MG63 (cell line): ENCODE results near the gene PADI2. TPM values are rescaled to one million over a fixed set of nuclear protein-coding genes. Genes with fewer than 3 reads are reported as not detected.

Experiments
- DNase-seq: peaks from one replicate; pipeline ENCODE4 v3.0.0-alpha.2; 2020
- H3K27me3 ChIP-seq: fragments of 250-450 bp; sonication (Bioruptor Pico); 2 replicates; pipeline ENCODE4 v1.5.1; 2020; ENCODE audit warnings: mild to moderate bottlenecking, moderate library complexity
- H3K36me3 ChIP-seq: fragments of 250-450 bp; sonication (Bioruptor Pico); 2 replicates; pipeline ENCODE4 v1.5.1; 2020; ENCODE audit warnings: mild to moderate bottlenecking, moderate library complexity
- H3K4me3 ChIP-seq: fragments of 250-450 bp; sonication (Bioruptor Pico); 2 replicates; pipeline ENCODE4 v1.5.1; 2020; ENCODE audit warnings: mild to moderate bottlenecking, moderate library complexity
- H3K9me3 ChIP-seq: fragments of 250-450 bp; sonication (Bioruptor Pico); 2 replicates; pipeline ENCODE4 v1.5.1; 2020; ENCODE audit warnings: mild to moderate bottlenecking, moderate library complexity
- total RNA-seq: library from RNA; depleted of rRNA; stranded (reverse); fragments of >200 nt; shearing (Covaris generic); gene quantifications from 2 replicates; pipeline ENCODE4 v1.2.3, GENCODE V29; 2014; ENCODE audit warnings: low replicate concordance

The PADI2 gene
- total RNA-seq, 1 experiment from 2014 or later: not detected

DNA sequence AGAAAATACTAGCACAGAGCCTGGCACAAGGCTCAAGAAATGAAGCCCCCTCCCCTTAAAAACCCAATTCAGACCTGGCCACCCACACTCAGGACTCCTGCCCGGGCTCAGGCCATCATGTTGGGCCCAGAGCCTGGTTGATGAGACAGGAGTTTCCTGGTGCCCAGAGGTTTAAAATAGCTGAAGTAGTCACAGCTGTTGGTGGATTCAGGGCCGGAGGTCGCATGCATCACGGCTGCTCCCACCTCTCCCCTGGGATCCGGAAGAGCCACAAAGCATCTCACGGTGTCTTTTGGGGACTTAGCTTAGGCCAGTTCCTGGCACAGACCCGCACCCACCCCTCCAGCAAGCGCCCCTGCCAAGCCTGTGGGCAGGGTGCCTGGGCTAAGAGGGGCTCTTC is 2.6 kb upstream of the PADI2 start:
- Histone ChIP-seq H3K36me3 (no peaks in the 10 kb centered on the region), H3K4me3 (no peak overlapping the region), H3K27me3 (no peaks in the 10 kb centered on the region), H3K9me3 (no peaks in the 10 kb centered on the region)
- peak; percentile 29 for DNase-seq

DNA sequence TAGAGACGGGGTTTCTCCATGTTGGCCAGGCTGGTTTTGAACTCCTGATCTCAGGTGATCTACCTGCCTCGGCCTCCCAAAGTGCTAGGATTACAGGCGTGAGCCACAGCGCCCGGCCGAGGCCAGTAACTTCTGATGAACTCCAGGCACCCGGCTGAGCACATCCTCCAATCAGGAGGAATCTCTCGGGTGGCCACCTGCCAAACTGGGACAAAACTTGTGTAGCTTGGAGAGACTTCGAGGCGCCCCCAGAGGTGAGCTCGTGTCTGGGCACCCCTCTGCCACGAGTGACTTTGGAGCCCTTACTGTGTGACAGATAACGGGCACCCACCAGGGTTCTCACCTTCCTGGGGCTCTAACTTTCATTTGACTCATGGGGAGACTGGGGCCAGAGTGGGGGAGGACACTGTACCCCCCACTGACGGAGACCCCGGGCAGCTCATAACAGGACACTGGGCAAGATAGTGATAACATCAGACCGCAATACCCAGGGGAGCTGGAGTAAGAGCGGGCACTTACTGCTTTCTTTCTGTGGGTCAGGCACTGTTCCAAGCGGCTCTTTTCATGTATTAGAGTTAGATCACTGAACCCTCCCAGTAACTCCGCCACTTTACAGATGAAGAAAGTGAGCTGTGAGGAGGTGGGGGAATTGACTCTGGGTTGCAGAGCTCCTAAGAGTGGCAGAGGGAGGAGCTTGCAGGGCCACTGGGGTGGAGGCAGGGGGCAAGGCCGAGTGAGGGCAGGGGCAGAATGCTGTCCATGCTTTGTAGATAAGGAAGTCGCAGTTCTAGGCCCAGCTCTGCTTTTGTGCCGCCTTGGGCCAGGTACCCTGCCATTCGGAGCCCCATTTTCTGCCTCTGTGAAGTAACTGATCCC is 1.9 kb upstream of the PADI2 start:
- no peak for DNase-seq
- no peaks in the 10 kb centered on the region for H3K9me3 ChIP-seq
- no peaks in the 10 kb centered on the region for H3K36me3 ChIP-seq
- H3K27me3 ChIP-seq: no peaks in the 10 kb centered on the region
- no peak overlapping the region for H3K4me3 ChIP-seq

DNA sequence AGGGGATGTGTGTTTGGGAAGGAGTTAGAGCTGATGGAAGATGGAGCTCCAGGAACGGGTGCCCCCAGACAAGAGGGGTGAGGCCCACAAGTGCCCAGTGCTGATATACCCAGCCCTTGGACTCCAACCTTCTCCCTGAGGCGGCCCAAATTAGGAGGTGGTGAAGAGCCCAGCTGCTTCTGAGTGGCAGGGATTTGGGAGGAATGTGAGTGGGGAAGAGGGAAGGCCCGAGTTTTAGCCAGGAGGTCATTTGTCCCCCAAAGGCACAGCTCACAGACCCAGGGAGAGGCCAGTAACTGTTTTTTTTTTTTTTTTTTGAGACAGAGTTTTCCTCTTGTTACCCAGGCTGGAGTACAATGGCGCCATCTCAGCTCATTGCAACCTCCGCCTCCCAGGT is 1.2 kb upstream of the PADI2 start:
- no peak overlapping the region for H3K4me3 ChIP-seq
- no peaks in the 10 kb centered on the region for H3K9me3 ChIP-seq
- H3K36me3 ChIP-seq: no peaks in the 10 kb centered on the region
- no peak for DNase-seq
- no peaks in the 10 kb centered on the region for H3K27me3 ChIP-seq

DNA sequence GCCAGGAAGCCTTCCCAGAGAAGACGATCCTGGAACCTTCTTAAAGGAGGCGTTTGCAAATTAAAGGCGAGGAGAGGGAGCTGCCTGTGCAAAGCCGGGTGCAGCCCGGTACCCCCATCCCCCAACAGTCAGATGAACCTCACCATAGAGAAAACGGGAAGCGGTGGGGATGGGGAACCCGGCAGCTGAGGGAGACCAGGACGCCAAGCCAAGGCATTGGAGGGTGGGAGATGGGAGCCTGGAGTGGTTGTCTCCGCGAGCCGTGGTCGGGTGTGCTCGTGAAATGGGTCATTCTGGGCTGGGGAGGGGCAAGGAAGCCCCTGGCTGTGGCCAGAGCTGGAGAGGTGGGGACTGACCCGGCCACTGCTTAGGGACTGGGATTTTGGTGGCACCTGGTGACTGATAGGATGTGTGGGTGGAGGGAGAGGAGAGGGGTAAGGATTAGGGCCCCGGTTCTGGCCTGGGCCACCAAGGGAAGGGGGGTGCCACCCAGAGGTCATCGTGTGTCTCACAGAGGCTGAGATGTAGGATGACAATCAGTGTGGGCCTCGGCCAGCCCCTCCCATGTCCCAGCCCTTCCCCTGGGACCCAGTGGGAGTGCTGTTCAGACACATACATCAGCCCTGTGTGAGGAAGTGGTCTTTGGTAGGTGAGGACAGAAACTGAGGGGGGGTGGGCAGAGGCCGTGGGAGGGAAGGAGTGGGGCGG is 676 bp upstream of the PADI2 start:
- Histone ChIP-seq H3K36me3 (no peaks in the 10 kb centered on the region), H3K27me3 (no peaks in the 10 kb centered on the region), H3K9me3 (no peaks in the 10 kb centered on the region), H3K4me3 (no peak overlapping the region)
- DNase-seq: no peak

DNA sequence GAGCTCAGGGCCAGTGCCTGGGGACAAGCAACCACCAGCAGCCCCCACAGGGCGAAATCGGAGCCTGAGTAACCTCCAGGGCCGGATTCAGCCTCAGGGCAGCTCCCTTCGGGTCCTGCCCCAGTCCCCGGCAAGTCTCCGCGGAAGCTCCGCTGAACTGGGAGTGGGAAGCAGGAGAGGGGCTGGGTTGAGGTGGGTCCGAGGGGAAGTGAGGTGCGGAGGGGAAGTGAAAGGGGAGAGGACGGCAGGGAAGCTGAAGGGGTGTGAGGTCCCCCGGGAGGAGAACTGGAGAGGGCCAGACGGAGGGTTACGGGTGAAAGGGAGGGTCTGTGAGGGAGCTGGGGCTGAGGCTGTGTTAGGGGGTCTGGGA is 560 bp downstream of the PADI2 start:
- Histone ChIP-seq H3K27me3 (no peaks in the 10 kb centered on the region), H3K36me3 (no peaks in the 10 kb centered on the region)
- no peak for DNase-seq

DNA sequence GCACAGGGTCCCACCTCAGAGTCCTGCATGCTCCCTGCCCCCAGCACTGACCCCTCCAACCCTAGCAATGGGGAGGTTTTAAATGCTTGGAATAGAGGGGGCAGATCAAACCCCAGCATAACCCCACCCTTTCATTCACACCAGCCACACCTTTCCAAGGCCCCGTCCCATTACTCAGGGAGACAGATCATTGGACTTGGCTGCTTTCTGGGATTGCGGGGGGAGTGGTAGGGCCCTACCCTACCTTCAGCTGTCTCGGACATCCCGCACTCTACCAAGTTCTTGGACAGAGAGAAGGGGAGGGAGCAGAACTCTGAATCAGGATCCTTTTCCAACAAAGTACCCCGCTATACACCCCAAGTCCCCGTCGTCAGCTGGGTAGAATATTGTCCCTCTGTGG is 983 bp downstream of the PADI2 start:
- Histone ChIP-seq H3K4me3 (no peak overlapping the region), H3K9me3 (no peaks in the 10 kb centered on the region), H3K27me3 (no peaks in the 10 kb centered on the region), H3K36me3 (no peaks in the 10 kb centered on the region)
- no peak for DNase-seq

More for the DNA sequence above, 560 bp downstream of the PADI2 start:
- no peaks in the 10 kb centered on the region for H3K9me3 ChIP-seq
- H3K4me3 ChIP-seq: no peak overlapping the region

DNA sequence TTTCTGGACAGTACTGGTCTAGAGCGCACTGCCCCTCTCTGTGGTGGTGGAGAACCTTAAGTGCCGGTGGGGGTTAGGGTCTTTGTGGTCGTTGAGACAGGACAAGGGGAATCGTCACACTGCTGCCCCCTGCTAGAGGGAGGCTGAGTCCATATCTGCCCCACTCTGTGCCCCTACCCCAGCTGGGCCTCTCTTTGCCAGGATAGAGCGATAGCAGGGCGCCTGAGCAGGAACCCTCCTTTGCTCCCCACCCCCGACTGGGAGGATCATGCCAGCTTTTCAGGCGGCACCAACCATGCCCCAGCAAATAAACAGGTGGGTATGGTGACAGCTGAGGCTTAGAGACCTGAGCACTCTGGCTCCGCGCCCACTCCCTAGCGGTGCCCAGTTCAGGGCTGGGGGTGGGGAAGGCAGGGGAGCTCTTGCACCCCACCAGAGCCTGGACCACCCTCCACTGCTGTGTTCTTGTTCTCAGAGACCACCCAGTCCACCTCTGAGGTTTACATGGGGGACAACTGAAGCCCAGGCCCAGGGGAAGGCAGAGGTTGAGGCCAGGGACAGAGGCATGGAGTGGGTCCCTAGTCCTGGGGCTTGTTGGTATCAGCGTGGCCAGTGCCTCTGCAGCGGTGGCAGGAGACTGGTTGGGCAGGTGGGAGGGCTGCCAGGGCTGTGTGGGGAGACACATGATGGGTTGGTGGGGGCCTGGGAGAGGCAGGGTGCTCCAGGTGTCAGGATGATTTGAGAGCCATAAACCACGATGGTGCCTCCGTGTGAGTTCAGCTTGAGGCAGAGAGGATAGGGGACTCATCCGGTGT is 1.6 kb downstream of the PADI2 start:
- no peaks in the 10 kb centered on the region for H3K9me3 ChIP-seq
- no peaks in the 10 kb centered on the region for H3K36me3 ChIP-seq
- no peak overlapping the region for H3K4me3 ChIP-seq
- H3K27me3 ChIP-seq: no peaks in the 10 kb centered on the region
- DNase-seq: no peak

DNA sequence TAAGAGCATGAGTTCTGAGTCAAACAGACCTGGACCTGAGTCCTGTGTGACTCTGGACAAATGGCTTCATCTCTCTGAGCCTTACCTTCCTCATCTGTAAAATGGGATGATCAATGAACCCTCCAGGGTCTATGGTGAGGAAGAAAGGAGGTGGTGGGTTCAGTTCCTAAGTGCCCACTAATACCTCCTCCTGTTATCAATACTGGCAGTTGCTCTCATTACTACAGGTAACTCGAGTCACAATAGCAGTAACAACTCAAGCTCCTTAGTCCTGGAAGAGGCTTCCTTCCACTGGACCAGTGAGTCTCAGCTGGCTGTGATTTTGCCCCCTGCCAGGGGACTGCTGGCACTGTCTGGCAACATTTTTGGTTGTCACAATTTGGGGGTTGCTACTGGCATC is 2.6 kb downstream of the PADI2 start:
- no peak for DNase-seq
- Histone ChIP-seq H3K4me3 (no peak overlapping the region), H3K9me3 (no peaks in the 10 kb centered on the region), H3K36me3 (no peaks in the 10 kb centered on the region), H3K27me3 (no peaks in the 10 kb centered on the region)

DNA sequence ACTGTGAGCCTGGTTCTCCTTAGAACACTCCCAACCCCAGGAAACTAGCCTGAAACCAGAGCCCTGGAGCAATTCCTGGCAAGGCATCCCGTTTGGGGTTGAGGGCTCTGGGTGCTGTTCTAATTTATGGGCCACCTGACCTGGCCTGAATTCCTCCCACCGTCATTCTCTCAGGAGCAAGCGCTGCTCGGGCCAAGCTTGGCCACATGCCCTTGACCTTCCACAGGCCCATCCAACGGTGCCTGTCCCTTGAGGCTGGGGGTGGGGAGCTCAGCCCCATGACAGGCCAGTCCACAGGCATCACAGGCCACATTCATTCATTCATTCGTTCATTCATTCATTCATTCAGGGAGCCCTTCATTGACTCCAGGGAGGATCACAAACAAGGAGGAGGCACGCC is 5.3 kb downstream of the PADI2 start:
- Histone ChIP-seq H3K9me3 (no peaks in the 10 kb centered on the region), H3K36me3 (no peaks in the 10 kb centered on the region)
- DNase-seq: no peak

DNA sequence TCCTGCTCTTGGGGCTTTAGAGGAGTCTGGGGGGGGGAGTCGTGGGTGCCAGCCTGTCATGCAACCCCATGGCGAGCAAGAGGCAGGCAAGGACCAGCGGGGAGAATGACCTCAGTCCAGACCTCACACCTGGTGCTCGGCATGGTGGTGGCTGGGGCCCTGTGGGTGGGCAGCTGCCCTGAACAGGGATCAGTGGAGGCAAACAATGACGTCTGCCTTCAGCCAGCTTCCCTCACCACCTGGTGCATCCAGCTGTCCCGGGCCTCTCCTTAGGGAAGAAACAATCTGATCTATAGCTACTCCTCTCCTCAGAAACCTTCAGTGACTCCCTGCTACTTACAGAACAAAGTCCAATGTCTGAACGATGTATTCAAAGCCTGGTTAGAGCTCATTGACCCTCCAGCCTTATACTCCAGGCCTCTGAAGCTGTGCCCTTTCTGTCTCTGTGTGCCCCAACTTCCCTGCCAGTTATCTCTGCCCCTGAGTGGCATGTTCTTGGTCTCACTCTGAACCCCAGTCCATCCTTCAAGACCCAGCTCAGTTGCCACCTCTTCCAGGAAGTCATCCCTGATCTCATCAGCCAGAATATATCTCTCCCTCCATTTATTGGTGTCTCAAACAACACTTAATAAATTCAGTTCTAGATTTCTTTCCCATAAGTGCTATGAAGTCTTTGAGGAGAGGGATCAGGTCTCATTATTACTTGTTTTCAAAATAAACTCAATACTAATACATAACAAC is 6.6 kb downstream of the PADI2 start:
- no peak for DNase-seq
- H3K9me3 ChIP-seq: no peaks in the 10 kb centered on the region
- no peaks in the 10 kb centered on the region for H3K27me3 ChIP-seq
- H3K36me3 ChIP-seq: no peaks in the 10 kb centered on the region
- H3K4me3 ChIP-seq: no peak overlapping the region

More for the DNA sequence above, 5.3 kb downstream of the PADI2 start:
- Histone ChIP-seq H3K27me3 (no peaks in the 10 kb centered on the region), H3K4me3 (no peak overlapping the region)

DNA sequence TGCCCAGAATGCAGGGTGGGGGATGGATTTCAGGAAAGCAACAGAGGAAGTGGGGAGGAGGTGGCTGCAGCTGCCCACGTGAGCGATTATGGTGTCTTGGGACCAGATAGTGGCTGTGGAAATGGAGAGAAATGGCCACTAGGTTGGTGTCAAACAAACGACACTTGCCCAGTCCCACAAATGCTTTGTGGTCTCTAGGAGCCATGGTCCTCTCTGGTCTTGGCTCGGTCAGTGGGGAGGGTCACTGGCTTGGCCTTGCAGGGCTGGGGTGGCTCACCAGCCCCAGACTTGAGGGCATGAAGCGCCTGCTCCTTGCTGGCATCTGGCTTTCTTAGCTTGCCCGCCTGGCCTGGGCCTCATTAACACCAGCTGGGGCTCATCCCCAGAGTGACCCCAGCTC is 7.2 kb downstream of the PADI2 start:
- Histone ChIP-seq H3K9me3 (no peaks in the 10 kb centered on the region), H3K36me3 (no peaks in the 10 kb centered on the region), H3K27me3 (no peaks in the 10 kb centered on the region), H3K4me3 (no peak overlapping the region)
- DNase-seq: no peak

DNA sequence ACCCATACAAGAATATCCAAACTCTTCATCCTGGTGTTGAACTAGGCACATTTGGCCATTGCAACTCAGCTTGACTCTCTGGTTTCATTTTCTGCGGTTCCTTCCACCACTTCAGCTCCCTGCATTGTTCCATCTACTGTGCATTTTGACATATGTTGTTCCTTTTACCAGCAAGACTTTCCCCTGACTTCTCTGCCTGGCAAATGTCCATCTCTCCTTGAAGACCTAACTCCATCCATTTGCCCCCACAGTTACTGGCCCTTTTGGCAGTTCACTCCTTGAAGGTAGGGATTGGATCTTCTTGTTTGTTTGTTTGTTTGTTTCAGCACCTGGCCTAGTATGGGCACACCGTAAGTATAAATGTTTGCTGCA is 8.7 kb downstream of the PADI2 start:
- Histone ChIP-seq H3K9me3 (no peaks in the 10 kb centered on the region), H3K36me3 (no peaks in the 10 kb centered on the region), H3K27me3 (no peaks in the 10 kb centered on the region), H3K4me3 (no peak overlapping the region)
- no peak for DNase-seq

DNA sequence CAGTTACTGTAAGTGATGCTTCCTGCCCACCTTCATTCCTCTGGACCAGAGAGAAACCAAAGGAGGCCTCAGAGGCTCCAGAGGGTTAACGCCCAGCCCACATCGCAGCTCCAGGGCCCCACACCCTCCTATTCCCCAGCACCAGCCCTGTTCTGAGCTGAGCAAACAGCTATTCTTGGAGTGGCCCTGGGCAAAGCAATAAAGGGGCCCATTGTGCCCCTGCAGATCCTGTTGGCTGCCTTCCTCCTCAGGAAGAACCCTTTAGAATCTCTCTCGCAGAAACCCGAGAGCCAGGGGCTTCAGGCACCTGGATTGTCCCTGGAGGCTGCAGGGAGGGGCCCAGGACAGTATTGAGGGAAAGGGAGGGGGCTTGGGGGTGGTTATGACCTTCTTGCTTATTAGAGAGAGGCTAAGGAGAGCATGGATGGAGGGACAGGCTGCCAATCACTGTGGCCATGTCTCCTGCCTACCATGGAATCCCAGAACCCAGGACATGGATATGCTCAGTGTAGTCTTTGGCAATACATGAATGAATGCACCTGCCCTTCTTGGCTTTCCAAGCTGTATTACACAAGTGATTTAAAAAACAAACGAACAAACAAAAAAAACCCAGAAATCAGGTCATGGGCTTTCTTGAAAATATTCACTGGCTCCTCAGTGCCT is 9.2 kb downstream of the PADI2 start:
- no peaks in the 10 kb centered on the region for H3K27me3 ChIP-seq

DNA sequence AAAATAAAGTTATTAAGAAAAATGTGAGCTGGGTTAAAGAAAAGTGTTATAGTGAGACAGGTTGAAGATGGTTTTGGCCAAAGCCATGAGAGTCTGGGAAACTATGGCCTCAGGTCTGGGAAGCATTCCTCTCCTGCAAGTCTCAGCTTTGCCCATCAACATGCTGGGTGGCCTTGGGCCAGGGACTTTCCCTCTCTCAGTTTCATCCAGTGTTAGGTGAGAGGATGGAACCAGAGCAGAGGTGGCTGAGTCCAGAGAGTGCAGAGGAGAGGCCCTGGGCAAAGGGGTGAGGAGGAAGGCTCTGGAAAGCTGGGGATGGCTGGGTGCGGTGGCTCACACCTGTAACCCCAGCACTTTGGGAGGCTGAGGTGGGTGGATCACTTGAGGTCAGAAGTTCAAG is 10.5 kb downstream of the PADI2 start:
- no peak overlapping the region for H3K4me3 ChIP-seq
- DNase-seq: no peak
- no peaks in the 10 kb centered on the region for H3K27me3 ChIP-seq
- no peaks in the 10 kb centered on the region for H3K36me3 ChIP-seq
- H3K9me3 ChIP-seq: no peaks in the 10 kb centered on the region

More for the DNA sequence above, 9.2 kb downstream of the PADI2 start:
- DNase-seq: no peak
- H3K4me3 ChIP-seq: no peak overlapping the region
- H3K9me3 ChIP-seq: no peaks in the 10 kb centered on the region
- no peaks in the 10 kb centered on the region for H3K36me3 ChIP-seq

DNA sequence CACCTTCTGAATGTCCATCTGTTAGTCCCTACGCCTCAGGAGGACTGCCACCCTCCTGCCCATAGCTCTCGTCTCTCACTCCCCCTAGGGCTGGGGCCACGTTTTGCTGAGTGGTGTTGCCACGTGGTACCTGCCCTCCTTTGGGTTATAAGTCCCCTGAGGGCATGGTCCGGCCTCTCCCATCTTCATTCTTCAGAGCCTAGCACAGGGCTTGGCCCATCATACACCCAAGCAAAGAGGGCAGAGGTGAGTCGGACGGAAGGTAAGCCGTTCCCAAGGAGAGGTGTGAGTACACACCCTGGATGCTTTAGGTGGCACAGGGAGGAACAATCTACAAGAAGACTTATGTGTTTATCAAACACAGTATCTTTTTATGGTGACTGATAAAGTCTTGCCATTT is 10.9 kb downstream of the PADI2 start:
- DNase-seq: no peak

DNA sequence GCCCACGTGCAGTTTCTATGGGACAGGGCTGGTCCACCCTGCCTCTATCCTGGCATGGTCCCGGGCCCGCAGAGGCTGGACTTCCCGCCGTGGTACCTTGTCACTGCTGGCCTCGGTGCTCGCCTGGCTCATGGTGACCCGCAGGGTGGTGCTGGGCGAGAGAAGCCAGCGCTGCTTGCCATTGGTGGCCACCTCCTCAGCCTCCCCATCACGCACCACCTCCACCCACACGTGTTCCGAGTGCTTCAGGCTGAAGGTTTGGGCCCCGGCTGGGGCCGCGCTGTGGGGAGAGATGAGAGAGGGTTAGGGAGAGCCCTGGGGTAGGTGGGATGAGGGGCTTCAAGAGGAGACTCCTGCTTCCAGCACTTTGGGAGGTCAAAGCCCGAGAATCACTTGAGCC is 14.5 kb downstream of the PADI2 start:
- DNase-seq: no peak
- no peaks in the 10 kb centered on the region for H3K36me3 ChIP-seq
- H3K27me3 ChIP-seq: no peaks in the 10 kb centered on the region
- no peaks in the 10 kb centered on the region for H3K9me3 ChIP-seq
- H3K4me3 ChIP-seq: no peak overlapping the region

More for the DNA sequence above, 10.9 kb downstream of the PADI2 start:
- Histone ChIP-seq H3K36me3 (no peaks in the 10 kb centered on the region), H3K4me3 (no peak overlapping the region), H3K9me3 (no peaks in the 10 kb centered on the region), H3K27me3 (no peaks in the 10 kb centered on the region)
